Brain pericyte (primary cell): Measurements from ENCODE around the gene CHTF18.

ENCODE experiments used
- DNase-seq: peaks from one replicate; pipeline ENCODE4 v3.0.0-alpha.2; 2012; ENCODE audit warnings: low read depth, low spot score

The CHTF18 gene

GRCh38 chr16:792221-792995 lies 4.0 kb downstream of the CHTF18 start:
- DNase-seq, result no peak

- DNase-seq, result no peak
Measured at GRCh38 chr16:793414-793813, 5.0 kb downstream of the CHTF18 start.

GRCh38 chr16:794091-794822 lies 5.8 kb downstream of the CHTF18 start:
- no peak for DNase-seq

GRCh38 chr16:794853-795466 lies 6.5 kb downstream of the CHTF18 start:
- DNase-seq, result no peak

- DNase-seq, result no peak
Measured at GRCh38 chr16:795580-796229, 7.3 kb downstream of the CHTF18 start.

GRCh38 chr16:796296-797119 lies 8.1 kb downstream of the CHTF18 start:
- DNase-seq, result no peak

- no peak for DNase-seq
Measured at GRCh38 chr16:797120-797420, 8.7 kb downstream of the CHTF18 start.

GRCh38 chr16:797686-798085 lies 9.3 kb downstream of the CHTF18 start:
- DNase-seq, result no peak

- no peak for DNase-seq
Measured at GRCh38 chr16:798666-799065, 10.2 kb downstream of the CHTF18 start.

- DNase-seq, result no peak
Measured at GRCh38 chr16:799111-799947, 10.9 kb downstream of the CHTF18 start.

- no peak for DNase-seq
Measured at GRCh38 chr16:799948-800833, 11.8 kb downstream of the CHTF18 start, which contains the start of gene GNG13. TSS of gene GNG13 (minus strand) at chr16:800734. CDS start at chr16:799077, 1,657 bp downstream.

- no peak for DNase-seq
Measured at GRCh38 chr16:800834-801511, 12.6 kb downstream of the CHTF18 start.

- DNase-seq, result no peak
Measured at GRCh38 chr16:801584-802363, 13.4 kb downstream of the CHTF18 start.

GRCh38 chr16:802461-802860 lies 14.0 kb downstream of the CHTF18 start:
- DNase-seq, result no peak

- DNase-seq, result no peak
Measured at GRCh38 chr16:802914-803753, 14.7 kb downstream of the CHTF18 start.

GRCh38 chr16:803754-804080 lies 15.3 kb downstream of the CHTF18 start:
- DNase-seq, result no peak
